Fibroblast of villous mesenchyme (primary cell): ENCODE results near the gene KAZN. TPM values are rescaled to one million over a fixed set of nuclear protein-coding genes. Genes with fewer than 3 reads are reported as not detected.

ENCODE experiments used
- DNase-seq: peaks from one replicate; pipeline ENCODE4 v3.0.0-alpha.2; 2010; ENCODE audit warnings: low read depth
- H3K4me3 ChIP-seq: 2 replicates; pipeline ENCODE4 v1.5.1; 2011; ENCODE audit warnings: low read depth, mild to moderate bottlenecking, low read length
- total RNA-seq: library from RNA; depleted of rRNA; stranded (reverse); fragments of >200 nt; gene quantifications from 2 replicates; pipeline ENCODE4 v1.2.3, GENCODE V29; 2012
- TF ChIP-seq, protein P1 (sequence below): IDR thresholded peaks from 2 replicates; pipeline ENCODE4 v1.5.1; 2012; ENCODE audit warnings: low read depth, mild to moderate bottlenecking, low read length; ENCODE audit not compliant: insufficient read depth

The KAZN gene
- total RNA-seq, 1 donor, result 8.6 TPM

DNA sequence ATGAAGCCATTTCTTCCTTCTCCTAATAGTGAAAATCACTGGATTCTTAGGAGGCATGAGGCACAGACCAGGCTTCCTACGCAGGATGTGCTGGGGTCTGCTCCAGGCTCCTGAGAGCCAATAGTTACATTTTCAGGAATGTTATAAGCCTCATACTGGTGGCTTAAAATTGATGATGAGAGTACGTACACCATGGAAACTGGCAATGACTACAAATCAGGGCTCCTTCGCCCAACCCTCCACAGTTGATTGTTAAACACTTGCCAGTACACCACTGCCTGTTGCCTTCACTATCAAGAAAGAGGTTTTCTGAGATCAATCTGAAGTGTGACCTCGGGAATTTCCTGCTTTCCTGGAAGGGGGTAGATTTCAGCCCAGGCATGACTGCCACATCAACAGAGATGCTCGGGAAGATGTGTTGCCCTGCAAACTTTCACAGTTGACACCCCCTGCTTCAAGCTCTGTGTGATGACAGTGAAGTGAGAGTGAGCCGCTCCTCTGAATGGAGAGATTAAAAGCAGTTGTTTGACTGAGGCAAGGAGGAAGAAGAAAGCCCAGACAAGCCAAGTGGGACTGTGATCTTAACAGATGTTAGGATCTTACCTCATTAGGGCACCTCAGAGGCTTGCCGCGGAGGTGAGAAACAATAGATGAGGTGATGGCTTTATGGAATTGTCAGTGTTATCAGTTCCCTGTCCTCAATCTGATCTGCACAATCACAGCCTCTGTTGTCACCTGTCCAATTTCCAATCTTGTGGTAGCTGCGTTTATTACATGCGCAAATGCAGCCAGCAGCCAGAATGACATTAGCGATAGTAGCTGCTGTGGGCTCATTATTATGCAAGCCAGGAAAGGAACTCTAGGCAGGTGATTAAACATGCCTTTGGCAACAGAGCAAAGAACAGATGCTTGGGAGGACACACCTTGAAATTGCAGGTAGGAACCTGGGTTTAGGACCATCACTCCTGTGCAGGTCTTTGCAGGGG is 277.3 kb downstream of the KAZN start:
- no peak for DNase-seq
- TF ChIP-seq, protein P1, sequence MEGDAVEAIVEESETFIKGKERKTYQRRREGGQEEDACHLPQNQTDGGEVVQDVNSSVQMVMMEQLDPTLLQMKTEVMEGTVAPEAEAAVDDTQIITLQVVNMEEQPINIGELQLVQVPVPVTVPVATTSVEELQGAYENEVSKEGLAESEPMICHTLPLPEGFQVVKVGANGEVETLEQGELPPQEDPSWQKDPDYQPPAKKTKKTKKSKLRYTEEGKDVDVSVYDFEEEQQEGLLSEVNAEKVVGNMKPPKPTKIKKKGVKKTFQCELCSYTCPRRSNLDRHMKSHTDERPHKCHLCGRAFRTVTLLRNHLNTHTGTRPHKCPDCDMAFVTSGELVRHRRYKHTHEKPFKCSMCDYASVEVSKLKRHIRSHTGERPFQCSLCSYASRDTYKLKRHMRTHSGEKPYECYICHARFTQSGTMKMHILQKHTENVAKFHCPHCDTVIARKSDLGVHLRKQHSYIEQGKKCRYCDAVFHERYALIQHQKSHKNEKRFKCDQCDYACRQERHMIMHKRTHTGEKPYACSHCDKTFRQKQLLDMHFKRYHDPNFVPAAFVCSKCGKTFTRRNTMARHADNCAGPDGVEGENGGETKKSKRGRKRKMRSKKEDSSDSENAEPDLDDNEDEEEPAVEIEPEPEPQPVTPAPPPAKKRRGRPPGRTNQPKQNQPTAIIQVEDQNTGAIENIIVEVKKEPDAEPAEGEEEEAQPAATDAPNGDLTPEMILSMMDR, result no peak
- no peak overlapping the region for H3K4me3 ChIP-seq

DNA sequence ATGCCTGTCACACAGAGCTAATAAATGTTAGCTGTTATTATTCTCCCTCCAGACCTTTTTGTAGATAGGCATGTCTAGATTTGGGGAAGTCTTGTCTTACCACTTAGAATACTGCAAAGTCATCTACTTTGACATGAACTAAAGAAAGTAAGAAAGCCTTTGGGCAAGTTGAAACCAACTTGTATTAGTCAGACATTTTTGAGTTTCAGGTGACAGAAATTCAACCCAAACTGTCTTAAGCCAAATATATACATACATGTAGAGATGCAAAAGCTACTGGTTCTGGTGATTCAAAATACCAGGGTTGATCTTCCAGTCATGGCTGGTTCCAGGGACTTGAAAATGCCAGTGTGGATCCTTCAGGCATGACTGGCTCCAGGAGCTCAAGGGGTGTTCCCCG is 278.3 kb downstream of the KAZN start:
- no peak overlapping the region for H3K4me3 ChIP-seq
- TF ChIP-seq, protein P1, result no peak
- DNase-seq, result no peak

DNA sequence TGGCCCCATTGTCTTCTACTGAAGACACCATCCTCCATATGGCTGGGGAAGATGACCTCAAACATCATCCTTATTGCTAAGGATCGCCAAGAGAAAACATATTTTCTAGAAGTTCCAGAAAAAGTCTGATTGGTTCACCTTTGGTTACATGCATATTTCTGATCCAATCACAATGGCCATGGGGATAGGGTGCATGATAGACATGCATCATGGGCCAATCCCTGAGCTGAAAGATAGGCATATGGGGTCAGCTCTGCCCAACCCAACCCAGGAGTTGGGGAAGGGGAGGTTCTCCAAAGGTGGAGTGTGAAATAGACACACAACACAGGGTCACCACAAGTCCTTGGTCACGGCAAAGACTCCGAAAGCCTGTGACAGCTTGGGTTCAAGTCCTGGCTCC is 278.7 kb downstream of the KAZN start:
- no peak for DNase-seq
- no peak overlapping the region for H3K4me3 ChIP-seq
- TF ChIP-seq, protein P1, result no peak

DNA sequence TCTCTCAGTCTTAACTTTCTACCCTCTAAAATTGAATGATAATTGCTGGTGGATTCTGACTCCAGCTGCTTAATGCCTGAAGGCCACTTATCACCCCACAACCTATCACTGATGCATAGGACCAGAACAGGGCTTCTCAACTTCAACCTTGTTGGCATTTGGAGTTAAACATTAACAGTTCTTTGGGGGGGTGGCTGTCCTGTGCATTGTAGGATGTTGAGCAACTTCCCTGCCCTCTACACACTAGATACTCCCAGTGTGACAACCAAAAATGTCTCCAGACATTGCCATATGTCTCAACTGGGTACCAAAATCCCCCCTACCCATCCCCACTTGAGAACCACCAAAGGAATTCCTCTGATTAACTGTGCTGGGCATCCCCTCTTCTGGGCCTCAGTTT is 279.6 kb downstream of the KAZN start:
- DNase-seq, result no peak

DNA sequence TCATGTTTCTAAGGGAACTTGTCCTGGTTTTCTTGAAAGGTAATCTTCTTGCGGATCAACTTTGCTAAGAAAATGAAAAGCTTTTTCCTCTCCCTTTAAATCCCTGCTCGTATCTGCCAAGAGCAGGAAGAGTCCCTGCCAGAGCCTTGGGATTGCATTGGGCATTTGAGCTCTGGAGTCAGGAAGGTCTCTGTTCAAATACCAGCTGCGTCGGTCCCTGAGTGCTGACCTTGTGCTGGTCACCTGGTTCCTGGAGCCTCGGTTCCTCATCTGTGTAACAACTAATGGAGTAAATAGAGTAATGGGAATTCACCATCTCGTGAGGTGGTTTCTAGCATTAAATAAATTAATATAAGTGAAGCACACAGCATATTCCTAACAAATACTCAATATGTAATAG is 280.5 kb downstream of the KAZN start:
- no peak overlapping the region for H3K4me3 ChIP-seq
- no peak for DNase-seq
- TF ChIP-seq, protein P1, result no peak

More for the DNA sequence above, 279.6 kb downstream of the KAZN start:
- TF ChIP-seq, protein P1, result no peak
- no peak overlapping the region for H3K4me3 ChIP-seq

DNA sequence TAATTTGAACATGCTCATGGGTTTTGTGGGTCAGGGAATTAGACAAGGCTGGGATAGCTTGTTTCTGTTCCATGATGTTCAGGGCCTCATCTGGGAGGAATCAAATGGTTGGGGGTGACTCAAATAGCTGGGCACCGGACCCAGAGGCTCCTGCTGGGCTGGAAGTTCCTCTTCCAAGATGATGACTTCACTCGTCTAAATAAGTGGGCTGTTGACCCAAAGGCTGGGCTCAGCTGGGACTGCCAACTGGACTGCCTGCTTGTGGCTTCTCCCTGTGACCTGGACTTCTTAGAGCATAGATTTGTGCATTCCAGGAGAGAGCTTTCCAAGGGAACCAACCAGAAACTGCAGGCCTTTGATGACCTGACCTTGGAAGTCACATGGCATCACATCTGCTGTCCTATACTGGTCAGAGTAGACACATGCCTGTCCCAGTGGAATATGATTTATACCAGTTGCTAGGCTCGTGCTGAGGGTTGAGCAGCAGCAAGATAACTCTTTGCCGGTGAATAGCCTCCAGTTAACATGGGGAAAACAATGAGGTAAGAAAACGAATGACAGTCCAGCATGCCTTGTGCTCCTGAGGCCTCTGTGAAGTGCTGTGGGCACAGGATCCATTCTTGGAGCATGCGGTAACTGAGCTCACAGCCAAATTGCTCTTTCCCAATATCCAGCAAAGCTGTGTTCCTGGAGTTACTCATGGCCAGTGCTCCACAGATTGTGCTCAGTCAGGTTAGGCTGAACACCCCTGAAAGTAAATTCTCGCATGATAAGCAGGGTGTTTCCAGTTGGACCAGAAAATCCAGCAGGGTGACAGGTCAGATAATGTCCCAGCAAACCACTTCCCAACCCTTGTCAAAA is 282.2 kb downstream of the KAZN start:
- no peak for DNase-seq
- H3K4me3 ChIP-seq, result no peak overlapping the region
- TF ChIP-seq, protein P1, result no peak
